Forelimb muscle (tissue), 1 donor: ENCODE results near the gene CETP. TPM values are rescaled to one million over a fixed set of nuclear protein-coding genes. Genes with fewer than 3 reads are reported as not detected.
"Not testable (repeated sequence)": the region's sequence is repeated elsewhere in the genome, so short reads cannot be mapped to it uniquely, and the experiment has no call there.

Experiments used
- DNase-seq: peaks from one replicate; pipeline ENCODE4 v3.0.0-alpha.2; 2013; ENCODE audit warnings: low read depth
- polyA plus RNA-seq: library from polyadenylated mRNA; unstranded; fragments of 120-200 nt; gene quantifications from one replicate; pipeline ENCODE4 v1.2.1, GENCODE V29; 2013; ENCODE audit not compliant: insufficient read length

The CETP gene
- polyA plus RNA-seq, 1 donor, result 5.3 TPM

DNA sequence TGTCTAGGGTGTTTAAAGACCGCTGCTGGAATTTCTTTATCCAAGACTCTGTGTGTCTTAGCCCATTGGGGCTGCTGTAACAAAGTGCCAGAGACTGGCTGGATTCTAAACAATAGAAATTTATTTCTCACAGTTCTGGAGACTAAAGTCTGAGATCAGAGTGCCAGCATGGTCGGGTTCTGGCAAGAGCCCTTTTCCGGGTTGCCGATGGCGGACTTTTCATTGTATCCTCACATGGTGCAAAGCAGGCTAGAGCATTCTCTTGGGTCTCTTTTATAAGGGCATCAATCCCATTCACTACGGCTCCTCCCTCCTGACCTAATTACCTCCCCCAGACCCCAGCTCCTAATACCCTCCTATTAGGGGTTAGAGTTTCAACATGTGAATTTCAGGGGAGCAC lies 37.1 kb downstream of the CETP start:
- no peak for DNase-seq

DNA sequence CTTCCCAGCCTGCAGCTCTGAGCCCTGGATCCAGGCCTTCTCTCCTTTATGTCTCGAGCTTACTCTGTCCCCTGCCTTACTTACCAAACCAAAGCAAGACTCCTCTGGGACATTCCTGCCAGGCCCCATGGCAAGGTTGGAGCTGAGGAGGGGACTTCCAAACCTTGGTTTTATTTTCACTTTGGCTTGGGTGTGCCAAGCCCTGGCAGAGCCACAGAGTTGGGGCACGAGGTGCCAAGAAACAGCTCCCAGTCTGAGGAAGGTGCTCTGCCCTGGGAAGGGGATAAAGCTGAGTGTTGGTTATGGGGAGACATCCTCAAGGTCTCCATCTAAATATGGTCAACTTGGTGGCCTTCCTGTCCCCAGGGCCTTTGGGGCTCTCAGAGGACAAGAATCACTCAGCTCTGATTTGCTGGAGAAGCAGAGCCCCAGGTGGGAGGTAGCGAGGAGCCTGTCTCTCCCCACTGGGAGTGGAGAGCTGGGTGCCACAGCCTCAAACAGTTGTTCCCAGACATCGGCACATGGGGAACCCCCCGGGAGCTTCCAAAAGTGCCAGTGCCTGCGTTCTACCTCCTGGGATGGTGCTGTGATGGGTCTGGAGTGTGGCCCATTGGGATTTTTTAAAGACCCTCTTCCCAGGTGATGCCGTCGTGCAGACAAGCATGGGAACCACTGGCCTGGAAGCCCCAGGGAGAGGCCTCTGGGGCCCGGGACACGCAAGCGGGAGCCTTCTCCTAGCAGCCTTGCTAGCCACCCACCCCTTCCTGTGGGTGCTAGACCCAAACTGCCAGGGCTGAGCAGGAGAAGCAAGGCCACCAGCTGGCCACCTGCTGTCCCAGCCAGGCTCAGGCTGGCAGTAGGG lies 37.9 kb downstream of the CETP start:
- DNase-seq, result no peak

DNA sequence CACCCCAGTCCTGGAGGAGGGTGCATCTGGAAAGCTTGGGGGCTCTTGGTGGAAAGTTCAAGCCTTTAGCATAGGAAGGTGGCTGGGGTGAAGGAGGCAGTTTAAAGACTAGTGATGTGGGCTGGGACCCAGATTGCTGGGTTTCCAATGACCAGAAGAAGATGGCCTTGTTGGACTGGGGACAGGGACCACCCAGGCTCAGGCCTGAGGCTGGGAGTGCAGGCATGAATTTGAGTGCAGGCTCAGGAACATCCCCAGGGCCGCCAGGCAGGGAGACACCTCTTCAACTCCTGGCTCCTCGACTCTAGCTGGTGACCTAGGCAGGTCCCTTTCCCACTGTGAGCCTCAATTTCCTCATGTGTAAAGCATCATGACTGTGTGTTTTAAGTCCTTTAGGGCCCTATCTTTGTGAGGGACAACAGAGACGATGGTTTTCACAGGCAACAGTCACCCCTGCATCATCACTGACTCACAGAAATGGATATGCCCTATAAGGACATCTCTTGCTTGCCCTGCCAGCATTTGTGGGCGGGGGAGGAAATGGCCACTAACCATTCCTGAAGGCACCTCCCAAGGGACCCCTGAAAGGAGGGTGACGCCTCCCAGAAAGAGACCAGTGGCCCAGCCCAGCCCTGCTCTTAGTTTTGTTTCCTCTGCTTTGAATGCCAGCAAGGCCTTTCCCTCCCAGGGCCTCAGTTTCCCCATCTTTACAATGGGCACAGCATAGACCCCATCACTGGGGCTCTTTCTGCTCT lies 38.7 kb downstream of the CETP start:
- no peak for DNase-seq

DNA sequence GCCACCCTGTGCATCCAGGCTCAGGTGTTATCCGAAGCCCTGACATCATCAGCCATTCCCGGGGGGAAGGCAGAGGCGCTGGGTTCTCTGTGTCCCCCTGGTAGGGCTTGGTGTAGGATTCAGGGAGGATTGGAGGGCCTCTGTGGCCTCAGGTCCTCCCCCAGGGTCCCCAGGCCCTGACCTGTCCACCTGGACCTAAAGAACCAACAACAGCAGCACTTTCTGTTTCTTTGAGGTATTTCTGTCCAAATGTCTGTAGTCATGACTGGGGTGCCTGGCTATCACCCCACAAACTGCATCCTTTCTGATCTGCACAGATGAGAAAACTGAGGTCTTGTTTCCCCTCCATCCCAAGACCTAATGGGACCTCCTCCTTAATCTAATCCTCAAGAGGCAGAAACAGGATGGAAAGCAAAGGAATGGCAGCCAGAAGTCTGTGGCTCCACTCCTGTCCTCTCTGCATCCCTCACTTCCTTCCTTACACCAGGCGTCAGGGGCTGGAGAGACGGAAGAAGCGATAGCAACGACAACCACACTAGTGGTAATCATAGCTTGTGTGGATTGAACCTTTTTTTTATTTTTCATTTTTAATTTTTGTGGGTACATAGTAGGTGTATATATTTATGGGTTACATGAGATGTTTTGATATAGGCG lies 39.4 kb downstream of the CETP start:
- DNase-seq, result no peak

DNA sequence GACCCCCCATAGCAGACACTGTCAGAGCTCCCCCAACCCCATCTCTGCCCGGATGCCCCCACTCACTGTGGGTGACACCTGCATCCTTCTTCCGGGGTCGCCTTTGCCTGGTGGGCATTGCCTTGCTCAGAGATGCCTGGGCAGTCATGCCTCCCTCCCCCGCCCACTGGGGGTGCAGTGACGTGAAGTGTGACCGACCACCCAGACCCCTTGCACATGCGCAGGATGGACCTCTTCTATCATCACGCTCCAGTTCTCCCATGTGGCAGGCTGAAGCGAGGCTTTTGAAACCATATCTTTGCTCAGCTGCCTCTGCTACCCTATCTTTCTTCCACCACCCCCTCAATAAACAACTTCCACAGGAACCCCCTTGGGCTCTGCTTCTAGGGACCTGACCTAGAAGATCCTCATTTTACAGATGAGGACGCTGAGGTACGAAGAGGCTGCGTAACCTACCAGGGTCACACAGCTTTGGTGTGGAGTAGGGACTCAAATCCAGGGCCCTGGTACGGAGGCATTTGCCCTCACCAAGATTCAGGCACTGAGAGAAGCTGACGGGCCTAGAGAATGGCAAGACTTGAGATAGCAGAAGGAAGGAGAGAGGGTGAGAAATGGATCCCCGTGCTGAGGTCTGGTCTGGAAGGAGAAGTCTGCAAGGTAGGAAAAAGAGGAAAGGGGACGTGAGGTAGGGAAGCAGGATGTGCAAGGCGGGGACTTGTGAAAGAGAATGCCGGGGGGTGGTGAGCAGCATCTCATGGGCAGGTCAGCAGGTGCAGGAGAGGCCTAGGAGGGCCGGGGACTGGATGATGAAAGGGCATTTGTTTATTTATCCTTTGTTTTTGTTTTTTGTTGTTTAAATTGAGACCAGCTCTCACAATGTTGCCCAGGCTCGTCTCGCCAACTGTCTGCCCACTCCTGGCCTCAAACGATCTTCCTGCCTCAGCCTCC lies 42.0 kb downstream of the CETP start:
- no peak for DNase-seq

DNA sequence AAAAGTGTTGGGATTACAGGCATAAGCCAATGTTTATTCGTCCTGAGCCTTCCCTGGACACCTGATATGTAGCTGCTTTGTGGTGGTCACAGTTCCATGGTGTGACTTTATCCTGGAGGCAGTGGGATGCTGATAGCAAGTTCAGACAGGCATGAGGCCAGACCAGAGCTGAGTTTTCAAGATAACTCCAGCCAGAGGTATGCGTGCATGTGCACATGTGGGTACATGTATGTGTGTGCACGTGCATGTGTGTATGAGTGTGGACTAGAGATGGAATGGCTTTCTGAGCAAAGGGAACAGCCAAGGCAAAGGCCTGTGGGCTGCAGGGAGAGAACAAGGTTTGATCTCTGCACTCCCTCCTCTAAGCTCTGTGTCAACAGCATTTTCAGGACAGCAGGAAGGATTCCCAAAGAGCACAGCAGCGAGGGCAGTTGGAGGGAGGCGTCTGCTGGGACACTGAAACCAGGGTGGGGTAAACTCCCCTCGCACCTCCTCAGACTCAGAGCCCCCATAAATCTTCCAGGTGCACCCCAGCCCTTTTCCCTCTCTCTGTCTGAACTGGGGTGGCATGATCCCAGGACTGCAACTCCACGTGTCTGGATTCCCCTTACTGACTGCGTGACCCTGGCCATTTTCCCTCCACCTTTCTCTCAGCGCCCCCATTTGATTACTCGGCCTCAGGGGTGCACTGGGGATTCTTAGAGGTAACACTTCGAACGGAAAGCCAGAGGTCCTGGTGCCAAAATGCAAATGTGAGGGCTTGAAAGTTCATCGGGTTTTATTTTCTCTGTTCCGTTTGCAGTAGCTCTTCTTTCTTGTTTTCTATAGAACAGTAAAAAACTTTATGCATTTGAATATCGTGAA lies 42.9 kb downstream of the CETP start:
- no peak for DNase-seq

DNA sequence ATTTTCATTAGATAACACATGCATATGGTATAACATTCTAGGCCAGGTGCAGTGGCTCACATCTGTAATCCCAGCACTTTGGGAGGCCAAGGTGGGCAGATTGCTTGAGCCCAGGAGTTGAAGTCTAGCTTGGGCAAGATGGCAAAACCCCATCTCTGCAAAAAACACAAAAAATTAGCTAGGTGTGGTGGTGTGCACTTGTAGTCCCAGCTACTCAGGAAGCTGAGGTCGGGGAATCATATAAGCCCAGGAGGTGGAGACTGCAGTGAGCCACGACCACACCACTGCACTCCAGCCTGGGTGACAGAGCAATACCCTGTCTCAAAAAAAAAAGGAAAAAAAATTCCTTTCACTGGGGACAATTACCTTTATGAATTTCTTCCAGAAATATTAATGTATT lies 43.8 kb downstream of the CETP start:
- not testable (repeated sequence) for DNase-seq

DNA sequence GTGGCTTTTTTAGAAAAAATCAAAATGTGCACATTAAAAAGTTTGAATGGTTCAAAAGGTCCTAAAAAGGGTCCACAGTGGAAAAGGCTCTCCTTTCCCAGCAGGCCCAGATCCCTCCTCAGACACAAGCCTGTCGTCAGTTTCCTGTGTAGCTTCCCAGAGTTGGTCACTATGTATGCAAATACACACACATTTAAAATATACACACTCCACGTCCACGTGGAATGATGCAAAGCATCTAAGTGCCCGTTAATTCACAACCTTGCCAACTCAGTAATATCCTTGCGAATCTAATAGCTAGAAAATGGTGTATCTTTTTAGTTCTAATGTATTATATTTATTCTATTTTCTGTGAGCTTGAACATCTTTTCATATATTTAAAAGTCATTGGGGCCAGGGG lies 45.3 kb downstream of the CETP start:
- no peak for DNase-seq

DNA sequence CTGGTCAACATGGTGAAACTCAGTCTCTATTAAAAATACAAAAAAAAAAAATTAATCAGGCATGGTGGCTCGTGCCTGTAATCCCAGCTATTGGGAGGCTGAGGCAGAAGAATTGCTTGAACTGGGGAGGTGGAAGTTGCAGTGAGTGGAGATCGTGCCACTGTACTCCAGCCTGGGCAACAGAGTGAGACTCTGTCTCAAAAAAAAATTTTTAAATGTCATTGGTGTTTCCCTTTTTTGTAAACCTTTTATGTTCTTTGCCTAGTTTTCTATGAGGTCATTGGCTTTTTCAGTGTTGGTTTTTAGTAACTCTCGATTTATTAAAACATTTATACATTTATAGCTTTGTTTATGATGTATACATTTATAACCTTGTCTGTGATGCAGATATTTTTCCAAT lies 45.8 kb downstream of the CETP start:
- no peak for DNase-seq

DNA sequence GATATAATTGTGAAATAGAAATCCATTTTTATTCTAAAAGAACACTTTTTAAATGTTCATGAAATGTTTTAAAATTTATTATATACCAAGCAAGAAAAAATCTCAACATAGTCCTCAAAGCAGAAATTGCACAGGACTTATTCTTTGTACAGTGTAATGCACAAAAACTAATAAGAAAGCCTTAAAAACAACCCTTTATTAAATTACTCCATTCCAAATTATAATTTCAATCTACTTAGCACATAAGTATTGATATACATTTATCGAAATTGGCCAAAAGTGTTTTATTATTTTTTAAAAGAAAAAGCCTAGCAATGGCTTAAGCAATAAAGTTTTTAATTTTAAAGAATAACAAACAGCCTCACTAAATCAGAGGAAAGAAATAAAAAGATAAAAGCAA lies 46.7 kb downstream of the CETP start:
- DNase-seq, result no peak

DNA sequence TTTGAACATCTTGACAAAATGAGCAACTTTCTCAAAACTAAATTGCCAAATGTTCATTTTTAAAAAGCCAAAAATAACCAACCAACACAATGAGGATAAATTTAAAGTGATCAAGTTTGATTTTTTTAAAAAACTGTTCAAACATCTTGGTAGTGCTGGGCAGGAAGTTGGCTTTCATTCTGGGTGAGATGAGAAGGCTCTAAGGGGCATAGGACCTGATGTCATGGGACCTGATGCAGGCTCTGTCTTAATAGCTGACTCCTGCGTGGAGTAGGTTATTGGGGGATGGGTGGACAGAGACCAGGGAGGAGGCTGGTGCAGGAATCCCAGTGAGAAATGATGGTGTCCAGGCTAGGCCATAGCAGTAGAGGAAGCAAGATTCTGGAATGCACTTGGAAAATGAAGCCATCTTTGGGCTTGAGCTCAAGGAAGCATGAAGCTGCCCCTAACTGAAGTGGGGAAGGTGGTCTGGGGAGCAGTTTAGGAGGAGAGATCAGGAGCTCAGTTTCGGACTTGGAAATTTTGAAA lies 48.0 kb downstream of the CETP start:
- no peak for DNase-seq

DNA sequence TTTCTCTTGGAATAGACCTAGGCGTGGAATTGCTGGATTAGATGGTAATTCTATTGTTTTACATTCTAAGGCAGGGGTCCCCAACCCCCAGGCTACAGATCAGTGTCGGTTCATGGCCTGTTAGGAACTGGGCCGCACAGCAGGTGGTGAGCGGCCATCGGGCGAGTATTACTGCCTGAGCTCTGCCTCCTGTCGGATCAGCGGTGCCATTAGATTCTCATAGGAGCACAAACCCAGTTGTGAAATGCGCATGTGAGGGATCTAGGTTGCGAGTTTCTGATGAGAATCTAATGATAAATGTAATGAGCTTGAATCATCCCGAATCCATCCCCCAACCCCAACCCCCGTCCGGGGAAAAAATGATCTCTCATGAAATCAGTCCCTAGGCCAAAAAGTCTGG lies 50.6 kb downstream of the CETP start:
- no peak for DNase-seq

DNA sequence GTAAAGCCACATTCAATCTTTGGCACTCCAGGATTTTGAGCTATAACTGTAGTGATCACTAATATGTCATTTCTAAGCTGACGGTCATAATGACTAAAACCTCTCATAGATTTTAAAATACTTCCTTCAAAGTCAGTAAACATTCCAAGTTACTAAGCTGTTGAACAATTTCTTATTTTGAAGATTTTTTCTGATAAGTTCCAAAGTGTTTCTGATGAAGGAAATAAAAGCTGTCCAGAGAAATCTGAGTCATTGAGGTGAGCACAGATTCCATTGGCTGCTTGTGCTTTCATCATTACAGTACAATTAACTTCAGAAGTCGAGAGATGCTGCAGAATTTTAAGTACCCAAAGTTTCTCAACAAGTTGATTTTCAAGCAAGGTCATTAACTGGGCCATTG lies 51.5 kb downstream of the CETP start:
- DNase-seq, result no peak

DNA sequence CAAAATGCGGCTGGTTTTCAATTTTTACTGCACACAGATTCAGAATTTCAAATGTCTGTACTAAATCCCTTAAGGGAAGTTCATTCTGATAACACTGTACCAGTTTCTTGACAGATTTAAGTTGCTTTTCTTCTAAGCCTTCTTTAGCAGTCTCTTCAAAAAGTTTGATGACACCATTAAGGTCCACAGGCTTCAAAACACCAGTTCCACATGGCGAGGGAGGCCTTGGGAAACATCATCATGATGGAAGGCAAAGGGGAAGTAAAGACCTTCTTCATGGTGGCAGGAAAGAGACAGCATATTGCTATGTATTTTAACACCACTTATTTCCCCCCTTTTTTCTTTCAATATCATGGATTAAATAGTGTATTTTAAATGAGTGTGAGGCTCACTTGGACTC lies 52.2 kb downstream of the CETP start:
- no peak for DNase-seq

DNA sequence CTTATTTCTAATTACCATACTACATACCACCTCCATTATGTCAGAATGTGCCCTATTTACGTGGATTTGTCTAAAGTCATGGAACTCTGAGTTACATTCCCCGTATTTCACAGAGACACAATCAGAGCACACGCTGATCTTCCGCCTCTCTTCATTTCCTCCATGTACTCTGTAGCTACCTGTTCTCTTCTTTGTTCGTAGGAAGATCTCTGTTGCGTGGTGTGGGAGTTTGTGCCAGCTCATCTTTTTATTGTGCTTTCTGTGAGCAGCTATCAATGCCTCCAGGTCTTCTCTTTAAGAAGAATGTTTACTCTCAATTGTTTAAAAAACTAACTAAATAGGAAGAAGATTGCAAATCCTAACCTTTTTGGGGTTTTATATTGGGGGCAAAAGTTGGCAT lies 54.6 kb downstream of the CETP start:
- no peak for DNase-seq

DNA sequence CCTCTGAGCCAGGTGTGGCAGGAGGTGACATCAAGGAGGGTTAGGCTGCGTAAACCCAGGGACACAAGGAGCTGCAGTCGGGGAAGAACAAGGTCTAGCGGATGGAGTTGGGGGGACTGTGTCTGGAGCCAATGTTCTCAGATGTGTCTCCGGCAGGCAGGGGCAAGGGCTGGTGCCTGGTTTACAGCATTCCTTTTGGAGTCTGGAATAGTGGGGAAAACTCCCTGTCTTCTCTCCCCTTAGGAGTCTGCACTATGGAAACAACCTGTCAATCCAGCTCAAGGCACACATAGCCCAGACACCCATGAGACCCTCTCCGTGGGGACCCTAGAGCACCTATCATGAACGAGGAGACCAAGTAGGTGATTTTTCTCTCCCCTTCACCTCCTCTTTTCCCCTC lies 55.1 kb downstream of the CETP start:
- no peak for DNase-seq

DNA sequence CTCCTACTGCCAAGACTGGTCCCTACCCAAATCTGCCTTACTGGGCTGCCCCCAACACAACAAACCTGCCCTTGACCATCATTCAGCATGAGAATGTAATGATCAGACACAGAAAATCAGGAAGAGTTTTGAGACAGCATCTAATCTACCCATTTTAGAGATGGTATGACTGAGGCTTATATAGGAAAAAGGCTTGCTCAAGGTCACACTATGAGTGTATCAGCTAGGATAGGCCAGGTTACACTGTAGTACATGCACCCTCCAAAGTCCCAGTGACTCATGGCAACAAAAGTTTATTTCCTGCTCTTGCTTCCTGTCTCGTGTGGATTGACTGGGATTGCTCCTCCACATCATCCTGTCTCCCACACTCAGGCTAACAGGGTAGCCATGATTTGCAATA lies 55.5 kb downstream of the CETP start:
- DNase-seq, result no peak

DNA sequence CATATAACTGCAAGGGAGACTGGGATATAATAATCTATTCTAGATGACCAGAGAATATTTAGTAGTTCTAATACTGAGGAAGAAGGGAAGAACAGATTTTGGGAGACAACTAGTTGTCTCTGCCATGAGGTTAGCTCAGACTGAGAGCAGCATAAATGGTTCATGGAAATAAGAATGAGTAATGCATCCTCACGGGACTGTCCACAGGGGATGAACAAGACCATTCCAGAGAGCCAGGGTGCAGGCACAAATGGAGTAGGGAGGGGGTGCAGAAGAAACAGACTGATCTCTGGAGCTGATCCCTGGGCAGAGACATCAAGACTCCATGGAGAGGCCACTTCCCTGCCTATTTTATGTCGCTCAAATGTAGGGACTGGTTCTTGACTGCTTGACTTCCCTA lies 58.0 kb downstream of the CETP start:
- no peak for DNase-seq

DNA sequence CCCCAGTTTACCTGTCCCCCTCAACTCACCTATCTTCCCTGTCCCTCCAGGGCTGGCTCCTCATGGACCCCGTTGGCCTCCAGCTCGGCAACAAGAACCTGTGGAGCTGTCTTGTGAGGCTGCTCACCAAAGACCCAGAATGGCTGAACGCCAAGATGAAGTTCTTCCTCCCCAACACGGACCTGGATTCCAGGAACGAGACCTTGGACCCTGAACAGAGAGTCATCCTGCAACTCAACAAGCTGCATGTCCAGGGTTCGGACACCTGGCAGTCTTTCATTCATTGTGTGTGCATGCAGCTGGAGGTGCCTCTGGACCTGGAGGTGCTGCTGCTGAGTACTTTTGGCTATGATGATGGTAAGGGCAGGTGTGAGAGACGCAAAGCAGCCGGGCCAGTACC lies 58.9 kb downstream of the CETP start:
- no peak for DNase-seq

DNA sequence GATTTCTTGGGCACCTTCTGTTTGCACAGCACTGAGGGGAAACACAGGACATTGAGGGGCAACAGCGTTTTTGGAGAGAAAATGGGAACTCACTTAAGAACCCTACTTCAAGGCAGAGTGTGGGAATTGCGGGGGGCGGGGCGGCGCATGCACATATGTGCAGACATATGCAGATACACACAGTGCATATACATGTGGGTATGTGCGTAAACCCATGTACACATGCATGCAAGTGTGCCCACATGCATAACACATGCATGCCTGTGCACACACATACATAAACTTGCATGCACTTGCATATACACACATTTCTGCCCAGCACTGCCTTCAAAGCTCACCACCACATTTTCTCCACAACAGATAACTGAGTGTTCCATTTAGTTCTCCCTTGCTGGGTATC lies 60.0 kb downstream of the CETP start:
- no peak for DNase-seq
